GM12872 (cell line): ENCODE data around the gene TRANK1.

Experiments used
- TF ChIP-seq, protein P1 (sequence below): IDR thresholded peaks from 3 replicates; pipeline ENCODE4 v1.5.1; 2011; ENCODE audit warnings: low read depth, mild to moderate bottlenecking, low read length, moderate library complexity; ENCODE audit not compliant: insufficient read depth

Gene TRANK1

DNA sequence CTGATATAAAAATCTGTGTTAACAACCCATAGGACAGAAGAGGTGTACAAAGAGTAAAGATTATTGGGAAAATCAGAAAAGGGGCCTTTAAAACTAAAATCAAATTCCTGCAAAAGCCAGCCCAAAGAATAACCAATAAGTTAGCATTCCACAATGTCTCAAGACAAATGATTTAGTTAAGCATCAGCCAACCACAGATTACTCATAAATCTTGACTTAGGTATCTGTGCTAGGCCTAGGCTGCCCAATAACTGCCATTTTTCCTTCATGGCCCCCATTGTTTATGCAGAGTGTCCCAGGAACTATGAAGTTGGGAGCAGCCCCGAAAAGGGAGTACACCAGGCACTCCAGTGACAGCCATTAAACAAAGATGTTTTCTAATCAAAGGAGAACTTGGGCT lies 7.4 kb downstream of the TRANK1 start:
- TF ChIP-seq, protein P1, sequence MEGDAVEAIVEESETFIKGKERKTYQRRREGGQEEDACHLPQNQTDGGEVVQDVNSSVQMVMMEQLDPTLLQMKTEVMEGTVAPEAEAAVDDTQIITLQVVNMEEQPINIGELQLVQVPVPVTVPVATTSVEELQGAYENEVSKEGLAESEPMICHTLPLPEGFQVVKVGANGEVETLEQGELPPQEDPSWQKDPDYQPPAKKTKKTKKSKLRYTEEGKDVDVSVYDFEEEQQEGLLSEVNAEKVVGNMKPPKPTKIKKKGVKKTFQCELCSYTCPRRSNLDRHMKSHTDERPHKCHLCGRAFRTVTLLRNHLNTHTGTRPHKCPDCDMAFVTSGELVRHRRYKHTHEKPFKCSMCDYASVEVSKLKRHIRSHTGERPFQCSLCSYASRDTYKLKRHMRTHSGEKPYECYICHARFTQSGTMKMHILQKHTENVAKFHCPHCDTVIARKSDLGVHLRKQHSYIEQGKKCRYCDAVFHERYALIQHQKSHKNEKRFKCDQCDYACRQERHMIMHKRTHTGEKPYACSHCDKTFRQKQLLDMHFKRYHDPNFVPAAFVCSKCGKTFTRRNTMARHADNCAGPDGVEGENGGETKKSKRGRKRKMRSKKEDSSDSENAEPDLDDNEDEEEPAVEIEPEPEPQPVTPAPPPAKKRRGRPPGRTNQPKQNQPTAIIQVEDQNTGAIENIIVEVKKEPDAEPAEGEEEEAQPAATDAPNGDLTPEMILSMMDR = no peak

DNA sequence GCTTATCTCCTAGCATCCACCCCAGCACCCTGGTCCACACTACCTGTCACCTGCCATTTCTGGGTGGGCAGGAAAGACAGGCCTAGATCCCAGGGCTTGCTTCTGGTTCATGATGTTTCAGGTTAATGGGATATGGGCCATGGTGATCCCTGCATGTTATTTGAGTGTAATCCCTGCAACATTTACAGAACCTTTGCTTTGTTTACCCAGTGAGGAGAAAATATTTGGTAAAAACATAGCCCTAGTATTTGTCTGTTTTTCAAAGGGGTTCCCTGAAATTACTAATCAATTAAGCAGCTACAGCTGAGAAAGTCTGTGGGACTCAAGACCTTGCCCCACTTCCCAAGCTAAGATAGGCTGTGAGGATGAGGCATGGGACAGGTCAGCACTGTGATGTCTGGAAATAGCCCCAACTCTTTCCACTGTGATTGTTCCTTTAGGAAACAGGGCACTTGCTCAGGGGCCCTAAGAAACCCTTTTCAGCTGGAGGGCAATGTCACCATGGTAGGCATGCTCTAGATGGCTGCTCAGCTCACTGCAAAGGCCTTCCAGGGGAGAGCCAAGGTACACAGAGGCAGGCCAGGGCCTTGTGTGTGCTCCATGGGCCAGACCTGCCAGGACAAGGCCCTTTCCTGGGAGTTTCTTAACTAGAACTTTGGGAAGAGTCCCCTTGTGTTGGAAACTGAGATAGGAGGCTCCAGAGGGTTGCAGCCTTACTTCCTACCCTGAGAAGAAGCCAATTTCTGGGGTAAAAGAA lies 11.1 kb downstream of the TRANK1 start:
- TF ChIP-seq, protein P1 = no peak

DNA sequence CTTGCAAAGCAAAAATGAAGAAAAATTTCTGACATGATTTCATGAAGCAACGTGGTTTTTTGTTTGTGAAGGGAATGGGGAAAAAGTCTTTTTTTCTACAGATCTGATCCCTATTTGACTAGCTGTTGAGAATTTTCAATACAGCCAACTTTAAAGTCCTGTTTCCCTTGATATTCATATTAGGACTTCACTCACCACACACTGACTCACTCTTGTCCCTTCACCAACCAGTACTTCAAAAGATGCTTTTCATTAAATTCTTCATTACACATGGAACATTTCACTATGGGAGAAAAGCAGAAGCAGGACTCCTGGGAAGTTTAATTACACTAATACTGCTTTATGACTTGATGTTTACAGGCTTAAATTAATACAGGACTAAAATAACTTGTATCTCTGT lies 16.6 kb downstream of the TRANK1 start:
- TF ChIP-seq, protein P1 = no peak

DNA sequence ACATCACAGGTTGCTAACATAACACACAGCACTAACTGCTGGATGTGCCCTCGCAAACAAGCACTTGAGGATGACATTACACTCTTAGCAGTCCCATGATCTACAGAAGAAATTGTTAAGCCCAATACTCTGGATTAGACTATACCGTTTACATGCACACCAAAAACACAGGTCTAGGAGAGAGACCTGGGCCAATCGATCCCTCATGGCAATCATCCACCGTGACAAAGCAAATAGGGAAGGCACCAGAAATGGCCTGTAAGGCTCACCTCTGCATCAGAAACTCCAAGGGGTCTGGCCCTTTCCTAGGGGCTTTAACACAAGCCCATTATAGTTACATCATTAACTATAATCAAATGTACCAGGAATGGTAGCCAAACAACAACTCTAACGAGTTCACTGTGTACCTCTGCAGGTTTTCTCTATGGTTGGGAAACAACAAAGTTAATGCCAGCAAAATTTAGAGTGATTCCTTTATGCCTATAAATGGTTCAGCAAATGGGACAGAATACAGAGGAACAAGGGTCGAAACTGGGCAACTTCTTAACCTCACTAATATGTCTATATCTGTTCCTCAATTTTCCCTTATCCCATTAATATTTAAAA lies 18.5 kb downstream of the TRANK1 start:
- TF ChIP-seq, protein P1 = no peak

DNA sequence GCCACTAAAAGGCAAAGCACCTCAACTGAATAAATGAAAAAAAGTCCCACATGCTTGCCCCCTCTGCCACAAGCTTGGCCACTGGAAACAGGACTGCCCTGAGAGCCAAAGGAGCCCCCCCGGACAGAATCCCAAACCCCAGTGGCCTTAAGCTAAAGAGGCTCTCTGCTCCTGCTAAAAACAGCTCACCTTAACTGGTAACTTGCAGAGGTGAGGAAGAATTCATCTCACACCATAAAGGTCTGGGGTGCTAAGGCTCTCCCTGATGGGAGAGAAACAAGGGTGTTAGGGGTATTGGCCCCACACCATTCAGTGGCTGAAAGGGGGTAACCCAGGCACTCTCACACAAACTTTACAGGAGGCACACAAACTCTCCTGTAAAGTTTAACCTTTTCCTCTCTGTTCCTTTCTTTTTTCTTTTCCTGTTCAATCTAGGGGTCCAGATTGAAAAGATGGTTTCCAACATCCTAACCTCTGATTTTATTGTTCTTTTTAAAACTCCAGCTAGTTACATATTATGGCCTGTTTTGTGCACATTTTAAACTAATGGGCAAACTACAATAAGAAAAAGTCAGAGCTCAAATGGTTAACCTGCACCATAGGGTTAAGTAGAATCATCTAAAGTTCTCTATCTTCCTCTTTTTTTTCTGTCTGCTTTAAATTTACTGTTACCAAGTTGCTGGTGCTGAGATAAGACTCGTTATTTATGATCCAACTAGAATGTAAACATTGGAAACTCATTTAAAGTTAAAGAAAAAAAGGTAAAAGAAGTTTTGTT lies 19.9 kb downstream of the TRANK1 start:
- TF ChIP-seq, protein P1 = no peak

DNA sequence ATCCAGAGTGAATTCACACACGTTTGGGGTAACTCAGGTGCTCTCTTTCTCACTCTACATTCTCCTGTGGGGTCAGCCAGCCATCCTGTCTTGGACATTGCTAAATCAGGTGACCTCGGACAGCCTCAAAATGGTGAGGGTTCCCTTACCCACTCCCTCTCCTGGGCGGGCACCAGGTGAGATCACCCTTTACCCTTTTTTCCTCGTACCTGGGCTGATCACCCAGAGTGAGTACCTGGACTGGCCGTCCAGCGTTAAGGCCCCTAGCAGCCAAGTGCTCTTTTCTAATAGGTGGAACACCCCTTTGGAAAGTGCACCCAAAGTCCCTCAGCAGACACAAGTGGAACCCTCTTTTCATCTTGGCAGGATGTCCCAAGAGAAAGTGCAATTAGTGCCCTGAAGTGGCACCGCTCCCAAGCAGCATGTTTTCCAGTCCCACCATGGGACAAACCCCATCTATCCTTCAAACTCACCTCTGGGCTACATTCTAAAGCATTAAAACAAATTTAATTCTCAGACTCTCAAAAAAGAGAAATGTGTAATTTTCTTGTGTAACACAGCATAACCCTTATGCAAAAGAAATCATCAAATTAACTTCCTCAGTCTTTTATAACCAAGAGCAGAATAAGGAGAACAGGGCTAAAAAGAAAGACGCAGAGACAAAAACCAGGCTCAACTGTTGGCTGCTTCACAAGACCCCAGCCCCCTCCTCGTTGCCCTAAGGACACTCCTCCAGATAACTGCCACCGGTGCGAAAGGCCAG lies 20.7 kb downstream of the TRANK1 start:
- TF ChIP-seq, protein P1 = no peak

DNA sequence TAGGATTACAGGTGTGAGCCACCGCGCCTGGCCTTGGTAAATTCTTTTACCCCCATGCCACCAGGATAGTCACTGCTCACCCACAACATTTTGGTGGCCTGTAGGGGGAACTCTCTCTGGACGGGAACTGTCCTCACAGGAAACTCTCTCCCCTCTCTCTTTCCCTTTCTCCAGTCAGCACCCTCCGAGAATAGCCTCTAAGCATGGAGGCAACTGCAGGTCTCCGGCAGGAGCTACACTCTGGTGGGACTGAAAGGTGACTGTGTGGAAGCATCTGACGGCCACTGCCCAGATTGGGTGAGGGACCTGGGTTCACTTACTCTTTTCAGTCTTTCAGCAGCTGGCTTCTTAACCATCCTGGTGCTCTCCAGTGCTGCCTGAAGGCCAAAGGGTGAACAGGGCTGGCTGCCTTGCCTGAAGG lies 21.3 kb downstream of the TRANK1 start:
- TF ChIP-seq, protein P1 = 0 out of 3 replicates have a peak, but pooled peaks have one; percentile 13
